HG02981 (cell line): ENCODE measurements around the gene NRGN.
"Not testable (repeated sequence)": the region's sequence is repeated elsewhere in the genome, so short reads cannot be mapped to it uniquely, and the experiment has no call there.

Experiments used
- ATAC-seq: cut with Tn5 transposase; IDR thresholded peaks from one replicate; pipeline ENCODE4 v1.9.1; 2021; ENCODE audit warnings: mild to moderate bottlenecking, moderate library complexity; ENCODE audit not compliant: unreplicated experiment

NRGN gene

GRCh38 chr11:124756033-124756752 lies 16.5 kb downstream of the NRGN start:
- no peak for ATAC-seq

GRCh38 chr11:124756753-124757227 lies 17.0 kb downstream of the NRGN start:
- no peak for ATAC-seq

GRCh38 chr11:124757320-124757719 lies 17.6 kb downstream of the NRGN start:
- ATAC-seq = no peak

GRCh38 chr11:124758355-124759265 lies 18.9 kb downstream of the NRGN start:
- ATAC-seq = peak; percentile 57

- ATAC-seq = no peak
Observed at GRCh38 chr11:124759266-124760204, 19.8 kb downstream of the NRGN start.

GRCh38 chr11:124760205-124760652 lies 20.5 kb downstream of the NRGN start:
- peak; percentile 24 for ATAC-seq

GRCh38 chr11:124760806-124761205 lies 21.1 kb downstream of the NRGN start:
- ATAC-seq = no peak

GRCh38 chr11:124761301-124762104 lies 21.8 kb downstream of the NRGN start:
- ATAC-seq = no peak

- ATAC-seq = peak; percentile 60
Observed at GRCh38 chr11:124762105-124762623, 22.4 kb downstream of the NRGN start, which contains the start of gene ESAM. TSS of gene ESAM (minus strand) at chr11:124762290. CDS start at chr11:124762154, 136 bp downstream.

- ATAC-seq = peak; percentile 5
Observed at GRCh38 chr11:124762624-124763155, 22.9 kb downstream of the NRGN start.

- ATAC-seq = no peak
Observed at GRCh38 chr11:124763156-124763947, 23.6 kb downstream of the NRGN start.

- no peak for ATAC-seq
Observed at GRCh38 chr11:124766156-124766555, 26.4 kb downstream of the NRGN start.

GRCh38 chr11:124768914-124769313 lies 29.2 kb downstream of the NRGN start:
- no peak for ATAC-seq

- no peak for ATAC-seq
Observed at GRCh38 chr11:124769806-124770774, 30.3 kb downstream of the NRGN start.

- not testable (repeated sequence) for ATAC-seq
Observed at GRCh38 chr11:124770959-124771358, 31.2 kb downstream of the NRGN start.

GRCh38 chr11:124776865-124777645 lies 37.3 kb downstream of the NRGN start:
- no peak for ATAC-seq
